ENCODE measurements around the gene CST3.
"Not testable (repeated sequence)": the region's sequence is repeated elsewhere in the genome, so short reads cannot be mapped to it uniquely, and the experiment has no call there.

The CST3 gene

GRCh38 chr20:23662276-23662870, 24.6 kb upstream of the CST3 start:
- in situ Hi-C loops (cut with HindIII; ENCODE audit: low sequenced_read_pairs): no loop called here

GRCh38 chr20:23661002-23661429, 23.3 kb upstream of the CST3 start:
- in situ Hi-C loops (cut with HindIII; ENCODE audit: low sequenced_read_pairs): no loop called here

GRCh38 chr20:23659989-23660837, 22.5 kb upstream of the CST3 start:
- in situ Hi-C loops (cut with HindIII; ENCODE audit: low sequenced_read_pairs): no loop called here

- in situ Hi-C loops (cut with HindIII; ENCODE audit: low sequenced_read_pairs): not testable (repeated sequence)
Measured at GRCh38 chr20:23659610-23659988, 21.8 kb upstream of the CST3 start.

GRCh38 chr20:23658989-23659609, 21.3 kb upstream of the CST3 start:
- in situ Hi-C loops (cut with HindIII; ENCODE audit: low sequenced_read_pairs): no loop called here

GRCh38 chr20:23658336-23658735, 20.6 kb upstream of the CST3 start:
- in situ Hi-C loops (cut with HindIII; ENCODE audit: low sequenced_read_pairs): no loop called here

- in situ Hi-C loops (cut with HindIII; ENCODE audit: low sequenced_read_pairs): no loop called here
Measured at GRCh38 chr20:23657202-23657601, 19.4 kb upstream of the CST3 start.

- in situ Hi-C loops (cut with HindIII; ENCODE audit: low sequenced_read_pairs): no loop called here
Measured at GRCh38 chr20:23656372-23656771, 18.6 kb upstream of the CST3 start.

GRCh38 chr20:23655491-23656211, 17.9 kb upstream of the CST3 start:
- in situ Hi-C loops (cut with HindIII; ENCODE audit: low sequenced_read_pairs): no loop called here

- in situ Hi-C loops (cut with HindIII; ENCODE audit: low sequenced_read_pairs): no loop called here
Measured at GRCh38 chr20:23654717-23655116, 17.0 kb upstream of the CST3 start.

GRCh38 chr20:23654000-23654399, 16.2 kb upstream of the CST3 start:
- in situ Hi-C loops (cut with HindIII; ENCODE audit: low sequenced_read_pairs): no loop called here

- in situ Hi-C loops (cut with HindIII; ENCODE audit: low sequenced_read_pairs): no loop called here
Measured at GRCh38 chr20:23653400-23653938, 15.7 kb upstream of the CST3 start.

- in situ Hi-C loops (cut with HindIII; ENCODE audit: low sequenced_read_pairs): no loop called here
Measured at GRCh38 chr20:23652926-23653325, 15.2 kb upstream of the CST3 start.

GRCh38 chr20:23652371-23652770, 14.6 kb upstream of the CST3 start:
- in situ Hi-C loops (cut with HindIII; ENCODE audit: low sequenced_read_pairs): no loop called here

GRCh38 chr20:23651117-23651516, 13.4 kb upstream of the CST3 start:
- in situ Hi-C loops (cut with HindIII; ENCODE audit: low sequenced_read_pairs): no loop called here

- in situ Hi-C loops (cut with HindIII; ENCODE audit: low sequenced_read_pairs): no loop called here
Measured at GRCh38 chr20:23649830-23650417, 12.2 kb upstream of the CST3 start.

- in situ Hi-C loops (cut with HindIII; ENCODE audit: low sequenced_read_pairs): no loop called here
Measured at GRCh38 chr20:23649242-23649641, 11.5 kb upstream of the CST3 start.

- in situ Hi-C loops (cut with HindIII; ENCODE audit: low sequenced_read_pairs): no loop called here
Measured at GRCh38 chr20:23647346-23647745, 9.6 kb upstream of the CST3 start.

GRCh38 chr20:23646106-23646873, 8.5 kb upstream of the CST3 start:
- in situ Hi-C loops (cut with HindIII; ENCODE audit: low sequenced_read_pairs): no loop called here

GRCh38 chr20:23645575-23645974, 7.8 kb upstream of the CST3 start:
- in situ Hi-C loops (cut with HindIII; ENCODE audit: low sequenced_read_pairs): no loop called here
